Measurements from ENCODE around the gene TMEM17.

The TMEM17 gene

DNA sequence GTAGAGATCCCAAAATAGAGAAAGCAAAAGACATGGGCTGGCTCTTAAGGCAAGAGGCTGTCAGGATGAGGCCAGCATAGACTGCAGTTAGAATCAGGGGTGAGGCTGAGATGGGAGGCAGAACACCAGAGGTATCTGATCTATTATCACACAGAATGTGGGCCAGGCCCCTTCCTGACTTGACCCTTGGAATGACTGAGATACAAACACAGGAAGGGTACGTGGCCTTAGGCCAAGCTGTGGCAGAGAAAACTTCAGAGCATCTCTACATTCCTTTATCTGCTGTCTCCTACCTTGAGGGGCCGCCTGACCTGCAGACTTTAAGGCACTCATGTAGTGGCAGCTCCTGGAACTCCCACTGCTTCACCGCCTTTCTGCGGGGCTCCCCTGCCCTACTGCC lies 28.4 kb downstream of the TMEM17 start:
- TF ChIP-seq EZH2phosphoT487 (IDR thresholded peaks at IDR 0.05; ENCODE audit: borderline replicate concordance, low read length): no peak
- TF ChIP-seq, protein P1, sequence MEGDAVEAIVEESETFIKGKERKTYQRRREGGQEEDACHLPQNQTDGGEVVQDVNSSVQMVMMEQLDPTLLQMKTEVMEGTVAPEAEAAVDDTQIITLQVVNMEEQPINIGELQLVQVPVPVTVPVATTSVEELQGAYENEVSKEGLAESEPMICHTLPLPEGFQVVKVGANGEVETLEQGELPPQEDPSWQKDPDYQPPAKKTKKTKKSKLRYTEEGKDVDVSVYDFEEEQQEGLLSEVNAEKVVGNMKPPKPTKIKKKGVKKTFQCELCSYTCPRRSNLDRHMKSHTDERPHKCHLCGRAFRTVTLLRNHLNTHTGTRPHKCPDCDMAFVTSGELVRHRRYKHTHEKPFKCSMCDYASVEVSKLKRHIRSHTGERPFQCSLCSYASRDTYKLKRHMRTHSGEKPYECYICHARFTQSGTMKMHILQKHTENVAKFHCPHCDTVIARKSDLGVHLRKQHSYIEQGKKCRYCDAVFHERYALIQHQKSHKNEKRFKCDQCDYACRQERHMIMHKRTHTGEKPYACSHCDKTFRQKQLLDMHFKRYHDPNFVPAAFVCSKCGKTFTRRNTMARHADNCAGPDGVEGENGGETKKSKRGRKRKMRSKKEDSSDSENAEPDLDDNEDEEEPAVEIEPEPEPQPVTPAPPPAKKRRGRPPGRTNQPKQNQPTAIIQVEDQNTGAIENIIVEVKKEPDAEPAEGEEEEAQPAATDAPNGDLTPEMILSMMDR (IDR thresholded peaks at IDR 0.05; ENCODE audit: low read depth, low read length, poor library complexity, severe bottlenecking): no peak
- Histone ChIP-seq H3K27ac (ENCODE audit: low read depth, low read length) (no peak overlapping the region), H3K36me3 (ENCODE audit: control insufficient read depth, low read length) (no peaks in the 10 kb centered on the region), H3K79me2 (ENCODE audit: control insufficient read depth, low read length) (no peaks in the 10 kb centered on the region), H3K4me3 (ENCODE audit: low read length) (no peak overlapping the region), H3K9me3 (ENCODE audit: control insufficient read depth, insufficient read depth, low read length) (no peaks in the 10 kb centered on the region), H3F3A (ENCODE audit: control insufficient read depth, insufficient read depth) (no peaks in the 10 kb centered on the region), H3K4me1 (ENCODE audit: control insufficient read depth, low read length) (peaks cover 7% of the 10 kb centered on the region), H3K9me2 (replicated peaks; ENCODE audit: control insufficient read depth, low read length) (no peaks in the 10 kb centered on the region), H4K20me1 (ENCODE audit: control insufficient read depth, insufficient read depth, low read depth, low read length) (no peaks in the 10 kb centered on the region), H3K27me3 (ENCODE audit: control insufficient read depth, low read length) (peaks cover 27% of the 10 kb centered on the region), H3K4me2 (ENCODE audit: low read length) (no peak overlapping the region)

GRCh38 chr2:62475172-62476011 lies 30.6 kb downstream of the TMEM17 start:
- no peak for TF ChIP-seq EZH2phosphoT487 (IDR thresholded peaks at IDR 0.05; ENCODE audit: borderline replicate concordance, low read length)
- TF ChIP-seq, protein P1 (IDR thresholded peaks at IDR 0.05; ENCODE audit: low read depth, low read length, poor library complexity, severe bottlenecking): no peak
- peaks cover 29% of the 10 kb centered on the region for H3K27me3 ChIP-seq (ENCODE audit: control insufficient read depth, low read length)
- no peak overlapping the region for H3K4me3 ChIP-seq (ENCODE audit: low read length)
- H3K4me1 ChIP-seq (ENCODE audit: control insufficient read depth, low read length): peaks cover 7% of the 10 kb centered on the region
- no peaks in the 10 kb centered on the region for H3F3A ChIP-seq (ENCODE audit: control insufficient read depth, insufficient read depth)
- no peak overlapping the region for H3K4me2 ChIP-seq (ENCODE audit: low read length)
- H3K79me2 ChIP-seq (ENCODE audit: control insufficient read depth, low read length): no peaks in the 10 kb centered on the region
- no peaks in the 10 kb centered on the region for H3K9me3 ChIP-seq (ENCODE audit: control insufficient read depth, insufficient read depth, low read length)
- no peak overlapping the region for H3K27ac ChIP-seq (ENCODE audit: low read depth, low read length)
- H3K36me3 ChIP-seq (ENCODE audit: control insufficient read depth, low read length): no peaks in the 10 kb centered on the region
- no peaks in the 10 kb centered on the region for H4K20me1 ChIP-seq (ENCODE audit: control insufficient read depth, insufficient read depth, low read depth, low read length)
- H3K9me2 ChIP-seq (replicated peaks; ENCODE audit: control insufficient read depth, low read length): no peaks in the 10 kb centered on the region; the same call in 1 of the 2 replicates

DNA sequence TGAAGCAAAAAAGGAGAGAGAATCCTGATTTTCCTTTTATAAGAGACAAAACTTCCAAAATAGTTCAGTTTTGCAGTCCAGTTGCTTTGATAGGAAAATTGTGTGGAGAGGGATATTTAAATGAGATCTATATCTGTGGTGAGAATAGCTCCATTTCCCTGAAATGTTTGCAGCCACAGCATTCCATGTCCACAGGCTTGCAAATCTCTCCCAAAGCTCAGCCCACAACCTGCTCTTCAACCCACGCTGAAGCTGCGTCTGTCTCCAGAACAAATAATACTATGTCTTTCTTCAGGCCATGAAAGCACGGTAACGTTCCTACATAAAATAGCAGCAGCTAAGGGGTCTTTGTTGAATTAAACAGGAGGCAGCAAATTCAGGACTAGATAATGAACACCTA lies 31.8 kb downstream of the TMEM17 start:
- H3K79me2 ChIP-seq (ENCODE audit: control insufficient read depth, low read length): no peaks in the 10 kb centered on the region
- no peaks in the 10 kb centered on the region for H3K9me3 ChIP-seq (ENCODE audit: control insufficient read depth, insufficient read depth, low read length)
- H3K36me3 ChIP-seq (ENCODE audit: control insufficient read depth, low read length): no peaks in the 10 kb centered on the region
- H3K4me3 ChIP-seq (ENCODE audit: low read length): no peak overlapping the region
- H3K9me2 ChIP-seq (replicated peaks; ENCODE audit: control insufficient read depth, low read length): no peaks in the 10 kb centered on the region; the same call in 1 of the 2 replicates
- H4K20me1 ChIP-seq (ENCODE audit: control insufficient read depth, insufficient read depth, low read depth, low read length): no peaks in the 10 kb centered on the region
- H3K4me2 ChIP-seq (ENCODE audit: low read length): no peak overlapping the region
- peaks cover 29% of the 10 kb centered on the region for H3K27me3 ChIP-seq (ENCODE audit: control insufficient read depth, low read length)
- H3F3A ChIP-seq (ENCODE audit: control insufficient read depth, insufficient read depth): no peaks in the 10 kb centered on the region
- TF ChIP-seq, protein P1 (IDR thresholded peaks at IDR 0.05; ENCODE audit: low read depth, low read length, poor library complexity, severe bottlenecking): no peak
- TF ChIP-seq EZH2phosphoT487 (IDR thresholded peaks at IDR 0.05; ENCODE audit: borderline replicate concordance, low read length): no peak
- no peak overlapping the region for H3K27ac ChIP-seq (ENCODE audit: low read depth, low read length)
- H3K4me1 ChIP-seq (ENCODE audit: control insufficient read depth, low read length): peaks cover 7% of the 10 kb centered on the region
